Left lung (tissue), 10 donors: Measurements from ENCODE around the gene UVRAG. TPM values are rescaled to one million over a fixed set of nuclear protein-coding genes. Genes with fewer than 3 reads are reported as not detected.
"Not testable (repeated sequence)": the region's sequence is repeated elsewhere in the genome, so short reads cannot be mapped to it uniquely, and the experiment has no call there.

Experiments used
- ATAC-seq: fragments of 200-7000 bp; cut with Tn5 transposase; one replicate; pipeline ENCODE4 v1.9.1; 2020; ENCODE audit warnings: moderate library complexity
- DNase-seq, 4 donors: peaks; one replicate each; pipeline ENCODE4 v3.0.0-alpha.2; 2013 to 2020
- H3K27ac ChIP-seq, 2 donors: fragments of 200-600 bp; sonication (generic) in 1 of 2; one replicate each; pipeline versions ENCODE4 v1.5.0 to v1.8.0; 2020 to 2021
- H3K27me3 ChIP-seq, 2 donors: fragments of 200-600 bp; sonication (generic) in 1 of 2; one replicate each; pipeline versions ENCODE4 v1.5.0 to v1.8.0; 2020 to 2021
- H3K36me3 ChIP-seq, 2 donors: fragments of 200-600 bp; sonication (generic) in 1 of 2; one replicate each; pipeline versions ENCODE4 v1.5.0 to v1.8.0; 2020 to 2021
- H3K4me1 ChIP-seq, 2 donors: fragments of 200-600 bp; one replicate each; pipeline ENCODE4 v1.8.0; 2021
- H3K4me3 ChIP-seq, 2 donors: fragments of 200-600 bp; sonication (generic) in 1 of 2; one replicate each; pipeline versions ENCODE4 v1.5.0 to v1.8.0; 2020 to 2021; ENCODE audit warnings: mild to moderate bottlenecking in 1 of 2
- H3K9me3 ChIP-seq, 2 donors: fragments of 200-600 bp; sonication (generic) in 1 of 2; one replicate each; pipeline versions ENCODE4 v1.5.0 to v1.8.0; 2020 to 2021
- intact Hi-C, 2 donors: fragments of 100-400 bp; cut with DNase I; formaldehyde crosslinking; loops; one replicate each; pipeline versions ENCODE4 v1.11.2 to v1.14.2; 2022
- polyA plus RNA-seq, 6 donors: library from polyadenylated mRNA; unstranded; fragments of 120-200 nt; gene quantifications; one replicate each; pipeline ENCODE4 v1.2.1, GENCODE V29; 2013; ENCODE audit not compliant: insufficient read length in 6 of 6
- total RNA-seq, 2 donors: library from RNA; stranded (reverse); fragmentation: NEBNext Ultra II Directional; extraction: Animal tissue kit (Norgen Biotek cat#: 25700); gene quantifications; one replicate each; pipeline ENCODE4 v1.2.1, GENCODE V29; 2021
- TF ChIP-seq, protein P1 (sequence below), 2 donors: fragments of 200-600 bp; sonication (generic) in 1 of 2; IDR thresholded peaks; one replicate each; pipeline versions ENCODE4 v1.5.0 to v1.8.0; 2021; ENCODE audit warnings: antibody characterized with exemption in 2 of 2
- donor health status: DM: no; HTN: yes; CAD: no.
- donor health status: DM: no; HTN: no; CAD: no.

The UVRAG gene
- total and polyA plus RNA-seq, 8 donors = 19.3 to 36.0 (median 22.3) TPM

DNA sequence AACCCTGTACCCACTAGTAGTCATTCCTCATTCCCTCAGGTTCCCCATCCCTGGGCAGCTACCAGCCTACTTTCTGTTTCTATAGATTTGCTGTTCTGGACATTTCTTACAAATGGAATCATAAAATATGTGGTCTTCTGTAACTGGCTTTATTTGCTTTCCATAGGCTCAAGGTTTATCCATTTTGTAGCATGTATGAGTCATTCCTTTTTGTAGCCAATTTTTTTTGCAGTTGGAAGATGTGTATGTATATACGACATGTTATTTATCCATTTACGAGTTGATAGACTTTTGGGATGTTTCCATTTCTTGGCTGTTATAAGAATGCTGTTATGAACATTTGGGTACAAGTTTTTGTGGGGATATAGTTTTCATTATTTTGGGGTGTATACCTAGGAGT is 260.7 kb downstream of the UVRAG start:
- Histone ChIP-seq H3K9me3 (no peaks in the 10 kb centered on the region), H3K36me3 (no peaks in the 10 kb centered on the region), H3K27ac (no peak overlapping the region), H3K4me3 (no peak overlapping the region), H3K27me3 (no peaks in the 10 kb centered on the region), H3K4me1 (peaks cover 8 to 38% of the 10 kb centered on the region in 2 donors)
- TF ChIP-seq, protein P1, sequence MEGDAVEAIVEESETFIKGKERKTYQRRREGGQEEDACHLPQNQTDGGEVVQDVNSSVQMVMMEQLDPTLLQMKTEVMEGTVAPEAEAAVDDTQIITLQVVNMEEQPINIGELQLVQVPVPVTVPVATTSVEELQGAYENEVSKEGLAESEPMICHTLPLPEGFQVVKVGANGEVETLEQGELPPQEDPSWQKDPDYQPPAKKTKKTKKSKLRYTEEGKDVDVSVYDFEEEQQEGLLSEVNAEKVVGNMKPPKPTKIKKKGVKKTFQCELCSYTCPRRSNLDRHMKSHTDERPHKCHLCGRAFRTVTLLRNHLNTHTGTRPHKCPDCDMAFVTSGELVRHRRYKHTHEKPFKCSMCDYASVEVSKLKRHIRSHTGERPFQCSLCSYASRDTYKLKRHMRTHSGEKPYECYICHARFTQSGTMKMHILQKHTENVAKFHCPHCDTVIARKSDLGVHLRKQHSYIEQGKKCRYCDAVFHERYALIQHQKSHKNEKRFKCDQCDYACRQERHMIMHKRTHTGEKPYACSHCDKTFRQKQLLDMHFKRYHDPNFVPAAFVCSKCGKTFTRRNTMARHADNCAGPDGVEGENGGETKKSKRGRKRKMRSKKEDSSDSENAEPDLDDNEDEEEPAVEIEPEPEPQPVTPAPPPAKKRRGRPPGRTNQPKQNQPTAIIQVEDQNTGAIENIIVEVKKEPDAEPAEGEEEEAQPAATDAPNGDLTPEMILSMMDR (IDR thresholded peaks at IDR 0.05) = no peak
- intact Hi-C loops = no loop called here
- no peak for DNase-seq
- no peak for ATAC-seq

DNA sequence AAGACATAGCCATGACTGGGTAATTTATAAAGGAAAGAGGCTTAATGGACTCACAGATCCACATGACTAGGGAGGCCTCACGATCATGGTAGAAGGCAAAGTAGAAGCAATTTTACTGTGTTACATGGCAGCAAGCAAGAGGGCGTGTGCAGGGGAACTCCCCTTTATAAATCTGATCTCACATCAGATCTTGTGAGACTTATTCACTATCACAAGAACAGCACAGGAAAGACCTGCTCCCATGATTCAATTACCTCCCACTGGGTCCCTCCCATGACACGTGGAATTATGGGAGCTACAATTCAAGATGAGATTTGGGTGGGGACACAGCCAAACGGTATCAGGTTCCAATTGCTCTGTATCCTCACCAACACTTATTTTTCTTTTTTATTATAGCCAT is 261.2 kb downstream of the UVRAG start:
- H3K36me3 ChIP-seq, H3K9me3 ChIP-seq, ATAC-seq, H3K27me3 ChIP-seq, DNase-seq, H3K4me3 ChIP-seq, intact Hi-C loops, H3K27ac ChIP-seq: not testable (repeated sequence)
- peaks cover 8 to 33% of the 10 kb centered on the region in 2 donors for H3K4me1 ChIP-seq

DNA sequence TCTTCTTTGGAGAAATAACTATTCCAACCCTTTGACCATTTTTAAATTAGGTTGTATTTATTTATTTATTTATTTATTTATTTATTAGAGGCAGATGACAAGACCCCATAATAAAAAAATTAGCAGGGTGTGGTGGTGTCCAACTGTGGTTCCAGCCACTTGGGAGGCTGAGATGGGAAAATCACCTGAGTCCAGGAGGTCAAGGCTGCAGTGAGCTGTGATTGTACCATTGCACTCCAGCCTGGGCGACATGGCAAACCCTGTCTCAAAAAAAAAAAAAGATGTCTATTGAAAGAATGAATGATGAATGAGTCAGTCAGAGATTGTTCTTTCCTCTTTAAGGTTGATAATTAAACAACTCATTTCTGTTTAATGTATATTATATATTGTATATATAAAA is 261.7 kb downstream of the UVRAG start:
- ATAC-seq (no peak), DNase-seq (no peak)
- H3K36me3 ChIP-seq = no peaks in the 10 kb centered on the region
- no peaks in the 10 kb centered on the region for H3K27me3 ChIP-seq
- H3K4me1 ChIP-seq = peaks cover 8 to 28% of the 10 kb centered on the region in 2 donors
- intact Hi-C loops = no loop called here
- H3K4me3 ChIP-seq = no peak overlapping the region
- no peak overlapping the region for H3K27ac ChIP-seq
- H3K9me3 ChIP-seq = no peaks in the 10 kb centered on the region
- TF ChIP-seq, protein P1 (IDR thresholded peaks at IDR 0.05) = no peak

DNA sequence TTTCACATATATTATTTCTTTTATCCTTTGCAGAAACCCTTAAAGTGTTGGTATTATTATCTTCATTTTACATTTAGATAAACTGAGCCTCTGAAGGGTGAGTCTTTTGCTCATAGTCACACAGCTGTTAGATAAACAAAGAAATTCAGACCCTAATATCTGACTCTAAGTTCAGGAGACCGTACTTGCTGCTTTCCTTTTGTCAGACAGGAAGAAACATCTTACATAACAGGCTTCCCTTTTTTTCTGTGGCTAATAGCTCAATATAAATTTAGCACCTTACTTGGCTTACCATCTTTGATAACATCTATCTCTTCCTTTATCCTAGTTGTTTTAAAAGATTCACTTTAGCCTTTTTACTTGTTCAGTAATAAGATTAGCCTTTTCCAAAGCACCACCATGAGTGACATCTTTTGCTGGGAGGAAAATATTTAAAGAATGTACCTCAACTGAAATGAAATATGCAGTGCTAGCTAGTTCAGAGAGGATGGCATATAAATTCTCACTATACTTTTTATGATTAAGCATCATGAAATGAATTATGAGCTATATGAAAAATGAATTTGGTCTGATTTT is 262.7 kb downstream of the UVRAG start:
- Histone ChIP-seq H3K27ac (peak overlapping the region in 1 of 2 donors; percentile 24), H3K27me3 (no peaks in the 10 kb centered on the region), H3K36me3 (no peaks in the 10 kb centered on the region), H3K4me1 (peaks cover 8 to 28% of the 10 kb centered on the region in 2 donors), H3K9me3 (no peaks in the 10 kb centered on the region), H3K4me3 (no peak overlapping the region)
- DNase-seq = no peak
- no peak for ATAC-seq
- intact Hi-C loops = no loop called here
- TF ChIP-seq, protein P1 (IDR thresholded peaks at IDR 0.05) = no peak

DNA sequence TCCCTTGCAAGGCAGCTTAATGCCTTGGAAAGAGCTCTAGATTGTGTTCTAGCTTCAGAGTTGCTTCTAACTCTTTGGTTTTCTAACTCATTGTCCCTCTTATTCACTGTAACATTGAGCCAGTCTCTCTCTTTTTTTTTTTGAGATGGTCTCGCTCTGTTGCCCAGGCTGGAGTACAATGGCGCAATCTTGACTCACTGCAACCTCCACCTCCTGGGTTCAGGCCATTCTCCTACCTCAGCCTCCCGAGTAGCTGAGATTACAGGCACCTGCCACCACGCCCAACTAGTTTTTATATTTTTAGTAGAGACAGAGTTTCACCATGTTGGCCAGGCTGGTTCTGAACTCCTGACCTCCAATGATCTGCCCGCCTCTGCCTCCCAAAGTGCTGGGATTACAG is 266.1 kb downstream of the UVRAG start:
- H3K36me3 ChIP-seq, H3K9me3 ChIP-seq, H3K27me3 ChIP-seq, H3K27ac ChIP-seq, intact Hi-C loops, H3K4me3 ChIP-seq, DNase-seq, ATAC-seq: not testable (repeated sequence)
- H3K4me1 ChIP-seq = peaks cover 5 to 14% of the 10 kb centered on the region in 2 donors

DNA sequence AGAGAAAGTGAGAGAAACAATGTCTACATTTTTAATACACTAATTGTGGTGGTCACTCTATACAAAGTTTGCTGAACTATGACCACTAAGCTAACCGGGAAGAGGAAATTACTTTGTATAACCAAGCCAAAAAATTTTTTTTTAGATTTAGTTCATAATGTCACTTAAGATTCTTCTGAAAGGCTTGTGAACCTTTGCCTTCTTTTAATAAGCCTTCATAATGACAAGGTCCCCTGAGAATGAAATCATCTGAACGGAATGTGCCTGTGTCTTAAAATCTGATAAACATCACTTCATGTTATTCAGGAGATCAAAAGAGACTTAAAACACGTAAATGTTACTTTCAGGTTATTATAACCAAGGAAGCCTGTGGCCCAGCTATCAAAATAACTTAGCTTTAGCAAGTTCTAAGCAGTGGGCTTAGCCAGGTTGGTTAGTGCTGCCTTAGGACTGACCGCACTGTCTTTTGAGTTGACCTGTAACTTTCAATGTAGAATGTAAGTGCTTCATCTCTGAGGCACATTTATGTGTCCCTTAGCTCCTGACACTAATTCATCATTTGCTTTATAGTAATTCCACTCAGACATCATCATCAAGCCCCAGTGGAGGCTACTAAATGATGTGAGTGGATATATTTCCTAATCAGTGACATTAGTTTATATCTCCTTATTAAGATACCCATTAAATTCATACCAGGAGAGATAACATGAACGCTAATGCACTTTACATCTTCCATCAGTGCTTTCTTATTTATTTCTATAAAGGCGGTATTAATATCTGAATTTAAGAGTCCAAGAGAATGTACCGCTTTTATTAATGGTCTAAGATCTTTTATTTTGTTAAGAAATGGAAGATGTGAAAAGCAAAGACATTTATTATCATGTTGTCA is 268.8 kb downstream of the UVRAG start:
- Histone ChIP-seq H3K4me3 (no peak overlapping the region), H3K27me3 (no peaks in the 10 kb centered on the region), H3K36me3 (no peaks in the 10 kb centered on the region), H3K9me3 (no peaks in the 10 kb centered on the region), H3K27ac (no peak overlapping the region), H3K4me1 (peaks cover 3 to 5% of the 10 kb centered on the region in 2 donors)
- intact Hi-C loops = no loop called here
- ATAC-seq = no peak
- DNase-seq = no peak
- TF ChIP-seq, protein P1 (IDR thresholded peaks at IDR 0.05) = no peak
